Erythroblast (primary cell): ENCODE measurements around the gene HIBADH.

Experiments used
- GATA1 ChIP-seq: IDR thresholded peaks from 2 replicates; pipeline ENCODE4 v1.6.1; 2011; ENCODE audit warnings: low read depth, mild to moderate bottlenecking, control low read depth, low read length, moderate library complexity
- POLR2A ChIP-seq: IDR thresholded peaks from 2 replicates; pipeline ENCODE4 v1.6.1; 2011; ENCODE audit warnings: mild to moderate bottlenecking, low read length

GRCh38 chr7:27526611-27527347, 135.9 kb downstream of the HIBADH start:
- TF ChIP-seq POLR2A = no peak
- no peak for TF ChIP-seq GATA1
